Loucy (cell line): ENCODE measurements around the gene ARVCF.

Source experiments
- H2AFZ ChIP-seq: fragments of 200-600 bp; sonication (generic); 2 replicates; pipeline ENCODE4 v1.6.0; 2016; ENCODE audit warnings: antibody characterized with exemption, mild to moderate bottlenecking, low read length, moderate library complexity
- H3F3A ChIP-seq: fragments of 200-600 bp; 2 replicates; pipeline ENCODE4 v1.6.0; 2016; ENCODE audit warnings: antibody characterized with exemption, low read depth, mild to moderate bottlenecking
- H3K27me3 ChIP-seq: fragments of 200-600 bp; sonication (generic); 2 replicates; pipeline ENCODE4 v1.6.1; 2014; ENCODE audit warnings: low read length, mild to moderate bottlenecking; ENCODE audit not compliant: insufficient read depth, poor library complexity, severe bottlenecking
- H3K36me3 ChIP-seq: fragments of 200-600 bp; sonication (generic); 2 replicates; pipeline ENCODE4 v1.6.1; 2016; ENCODE audit warnings: low read length; ENCODE audit not compliant: insufficient read depth
- H3K4me1 ChIP-seq: fragments of 200-600 bp; sonication (generic); 2 replicates; pipeline ENCODE4 v1.5.1; 2014; ENCODE audit warnings: low read length, mild to moderate bottlenecking; ENCODE audit not compliant: insufficient read depth, poor library complexity, severe bottlenecking
- H3K4me2 ChIP-seq: fragments of 200-600 bp; sonication (generic); 2 replicates; pipeline ENCODE4 v1.6.0; 2014; ENCODE audit warnings: antibody characterized with exemption, low read length, low read depth, mild to moderate bottlenecking; ENCODE audit not compliant: poor library complexity, severe bottlenecking
- H3K4me3 ChIP-seq: fragments of 200-600 bp; sonication (generic); 2 replicates; pipeline ENCODE4 v1.5.1; 2014; ENCODE audit warnings: low read length, mild to moderate bottlenecking, mixed read lengths; ENCODE audit not compliant: poor library complexity, severe bottlenecking
- H3K79me2 ChIP-seq: fragments of 200-600 bp; sonication (generic); 2 replicates; pipeline ENCODE4 v1.6.1; 2014; ENCODE audit warnings: low read length; ENCODE audit not compliant: insufficient read depth
- H3K9ac ChIP-seq: fragments of 200-600 bp; sonication (generic); 2 replicates; pipeline ENCODE4 v1.6.0; 2014; ENCODE audit warnings: mild to moderate bottlenecking, low read depth, low read length, moderate library complexity; ENCODE audit not compliant: poor library complexity, severe bottlenecking
- H3K9me2 ChIP-seq: fragments of 200-600 bp; sonication (generic); replicated peaks from 2 replicates; pipeline ENCODE4 v1.6.1; 2016; ENCODE audit warnings: low read depth, low read length, mixed read lengths
- H3K9me3 ChIP-seq: fragments of 200-600 bp; sonication (generic); 2 replicates; pipeline ENCODE4 v1.6.1; 2014; ENCODE audit warnings: mild to moderate bottlenecking, antibody characterized with exemption, low read length, low read depth; ENCODE audit not compliant: insufficient read depth
- H4K20me1 ChIP-seq: fragments of 200-600 bp; sonication (generic); 2 replicates; pipeline ENCODE4 v1.6.0; 2014; ENCODE audit warnings: antibody characterized with exemption, low read length, mild to moderate bottlenecking; ENCODE audit not compliant: insufficient read depth, poor library complexity, severe bottlenecking
- EZH2phosphoT487 ChIP-seq: fragments of 200-600 bp; IDR thresholded peaks from 2 replicates; pipeline ENCODE4 v1.6.1; 2018; ENCODE audit warnings: antibody characterized with exemption, mild to moderate bottlenecking, moderate library complexity, borderline replicate concordance
- TF ChIP-seq, protein P1 (sequence below): fragments of 200-600 bp; sonication (generic); conservative IDR thresholded peaks from 2 replicates; pipeline ENCODE4 v1.5.1; 2014; ENCODE audit warnings: mild to moderate bottlenecking, antibody characterized with exemption, low read length

The ARVCF gene

DNA sequence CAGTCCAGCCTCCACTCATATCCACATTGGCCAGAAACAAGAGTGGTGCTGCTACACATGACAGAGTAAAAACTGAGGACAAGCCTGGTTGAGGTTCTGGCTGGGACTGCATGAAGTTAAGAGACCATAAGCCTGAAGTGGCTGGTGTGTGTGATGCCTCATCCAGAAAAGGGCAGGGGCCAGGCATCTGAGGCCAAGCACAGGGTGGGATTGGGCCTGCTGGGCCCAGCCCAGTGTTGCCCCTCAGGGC, 25.3 kb downstream of the ARVCF start:
- Histone ChIP-seq H3K9me2 (no peaks in the 10 kb centered on the region), H3K9me3 (no peaks in the 10 kb centered on the region), H3K9ac (no peak overlapping the region), H3K4me3 (no peak overlapping the region), H3K4me1 (peaks cover 2% of the 10 kb centered on the region), H3K79me2 (no peaks in the 10 kb centered on the region), H3K4me2 (no peak overlapping the region), H4K20me1 (no peaks in the 10 kb centered on the region), H2AFZ (no peak overlapping the region), H3F3A (no peaks in the 10 kb centered on the region), H3K36me3 (no peaks in the 10 kb centered on the region), H3K27me3 (no peaks in the 10 kb centered on the region)
- TF ChIP-seq, protein P1, sequence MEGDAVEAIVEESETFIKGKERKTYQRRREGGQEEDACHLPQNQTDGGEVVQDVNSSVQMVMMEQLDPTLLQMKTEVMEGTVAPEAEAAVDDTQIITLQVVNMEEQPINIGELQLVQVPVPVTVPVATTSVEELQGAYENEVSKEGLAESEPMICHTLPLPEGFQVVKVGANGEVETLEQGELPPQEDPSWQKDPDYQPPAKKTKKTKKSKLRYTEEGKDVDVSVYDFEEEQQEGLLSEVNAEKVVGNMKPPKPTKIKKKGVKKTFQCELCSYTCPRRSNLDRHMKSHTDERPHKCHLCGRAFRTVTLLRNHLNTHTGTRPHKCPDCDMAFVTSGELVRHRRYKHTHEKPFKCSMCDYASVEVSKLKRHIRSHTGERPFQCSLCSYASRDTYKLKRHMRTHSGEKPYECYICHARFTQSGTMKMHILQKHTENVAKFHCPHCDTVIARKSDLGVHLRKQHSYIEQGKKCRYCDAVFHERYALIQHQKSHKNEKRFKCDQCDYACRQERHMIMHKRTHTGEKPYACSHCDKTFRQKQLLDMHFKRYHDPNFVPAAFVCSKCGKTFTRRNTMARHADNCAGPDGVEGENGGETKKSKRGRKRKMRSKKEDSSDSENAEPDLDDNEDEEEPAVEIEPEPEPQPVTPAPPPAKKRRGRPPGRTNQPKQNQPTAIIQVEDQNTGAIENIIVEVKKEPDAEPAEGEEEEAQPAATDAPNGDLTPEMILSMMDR: no peak
- TF ChIP-seq EZH2phosphoT487: no peak

DNA sequence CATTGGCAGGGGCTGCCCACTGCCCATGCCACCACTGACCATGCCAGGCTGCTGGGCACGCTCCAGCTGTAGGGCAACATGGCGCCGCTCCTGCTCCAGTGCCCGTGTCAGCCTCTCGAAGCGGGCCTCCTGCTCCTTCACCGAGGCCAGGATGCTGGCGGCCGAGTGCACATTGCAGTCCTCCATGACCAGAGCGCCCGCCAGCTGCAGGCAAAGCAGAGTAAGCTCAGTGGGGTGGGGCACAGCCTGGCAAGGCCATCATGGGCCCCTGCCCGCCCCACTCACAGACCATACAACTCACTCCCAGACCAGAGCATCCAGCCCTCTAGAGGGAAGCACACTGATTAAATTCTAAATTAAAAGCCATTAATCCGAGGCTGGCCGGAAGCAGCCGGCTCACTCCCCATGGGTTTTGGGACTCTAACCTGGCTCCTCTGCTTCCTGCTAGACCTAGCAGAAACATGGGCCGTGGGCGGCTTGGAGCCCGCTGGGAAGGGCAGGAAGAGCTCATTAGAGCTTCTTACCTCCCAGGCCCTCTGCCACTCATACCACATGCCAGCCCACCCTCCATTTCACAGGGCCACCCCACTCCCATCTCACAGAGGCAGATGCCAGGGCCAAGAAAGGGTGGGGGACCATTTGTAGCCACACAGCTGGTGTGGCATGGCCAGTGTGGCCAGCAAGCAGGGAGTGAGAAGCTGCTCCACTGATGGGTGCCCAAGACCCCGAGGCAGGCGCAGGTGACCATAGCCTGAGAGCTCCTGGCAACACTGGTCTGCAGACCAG, 25.8 kb downstream of the ARVCF start:
- Histone ChIP-seq H3K9me3 (no peaks in the 10 kb centered on the region), H3K9me2 (no peaks in the 10 kb centered on the region), H4K20me1 (no peaks in the 10 kb centered on the region), H3K9ac (no peak overlapping the region), H3K4me3 (no peak overlapping the region), H3F3A (no peaks in the 10 kb centered on the region), H2AFZ (no peak overlapping the region), H3K4me2 (no peak overlapping the region), H3K4me1 (peaks cover 2% of the 10 kb centered on the region), H3K27me3 (no peaks in the 10 kb centered on the region), H3K36me3 (no peaks in the 10 kb centered on the region), H3K79me2 (no peaks in the 10 kb centered on the region)
- TF ChIP-seq, protein P1: no peak
- TF ChIP-seq EZH2phosphoT487: no peak

DNA sequence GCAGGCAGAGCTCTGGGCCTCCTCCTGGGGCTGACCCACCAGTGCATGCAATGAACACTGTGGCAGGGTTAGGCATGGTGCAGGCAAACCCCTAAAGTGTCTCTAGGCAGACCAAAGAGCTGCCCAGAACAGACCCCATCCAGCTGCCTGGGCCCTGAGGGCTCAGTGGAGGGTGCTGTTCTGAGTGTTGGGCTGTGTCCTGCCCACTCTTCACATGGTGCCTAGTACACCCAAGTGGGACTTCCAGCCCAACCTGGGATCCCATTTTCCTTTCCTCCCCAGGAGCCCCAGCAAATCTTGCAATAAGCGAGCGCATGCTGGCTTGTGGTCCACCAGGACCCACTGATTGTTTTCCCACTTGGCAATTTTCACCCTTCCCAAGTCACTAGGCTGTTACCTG, 26.4 kb downstream of the ARVCF start:
- H3K9me3 ChIP-seq: no peaks in the 10 kb centered on the region
- TF ChIP-seq, protein P1: no peak
- no peak for TF ChIP-seq EZH2phosphoT487
- H3K4me3 ChIP-seq: no peak overlapping the region
- H3K9me2 ChIP-seq: no peaks in the 10 kb centered on the region
- H2AFZ ChIP-seq: no peak overlapping the region
- H3K4me2 ChIP-seq: no peak overlapping the region
- peaks cover 2% of the 10 kb centered on the region for H3K4me1 ChIP-seq
- H4K20me1 ChIP-seq: no peaks in the 10 kb centered on the region
- no peaks in the 10 kb centered on the region for H3F3A ChIP-seq
- no peaks in the 10 kb centered on the region for H3K36me3 ChIP-seq
- H3K79me2 ChIP-seq: no peaks in the 10 kb centered on the region
- no peaks in the 10 kb centered on the region for H3K27me3 ChIP-seq
- no peak overlapping the region for H3K9ac ChIP-seq
